Erythroblast (primary cell): ENCODE results near the gene KRT13.
"Not testable (repeated sequence)": the region's sequence is repeated elsewhere in the genome, so short reads cannot be mapped to it uniquely, and the experiment has no call there.

Experiments used
- DNase-seq, 2 experiments: peaks; one replicate each; lab custom pipeline; 2025; lab: John Stamatoyannopoulos, UW
- GATA1 ChIP-seq: IDR thresholded peaks from 2 replicates; pipeline ENCODE4 v1.6.1; 2011; ENCODE audit warnings: low read depth, mild to moderate bottlenecking, control low read depth, low read length, moderate library complexity
- POLR2A ChIP-seq: IDR thresholded peaks from 2 replicates; pipeline ENCODE4 v1.6.1; 2011; ENCODE audit warnings: mild to moderate bottlenecking, low read length

Gene KRT13

GRCh38 chr17:41544491-41544892 is 39.1 kb upstream of the KRT13 start:
- no peak for DNase-seq
- TF ChIP-seq POLR2A, result no peak

GRCh38 chr17:41542786-41543185 is 37.4 kb upstream of the KRT13 start:
- DNase-seq, result not testable (repeated sequence)

GRCh38 chr17:41542357-41542756 is 36.9 kb upstream of the KRT13 start:
- DNase-seq, result no peak
- no peak for TF ChIP-seq GATA1

GRCh38 chr17:41540921-41541625 is 35.7 kb upstream of the KRT13 start:
- no peak for TF ChIP-seq GATA1
- no peak for TF ChIP-seq POLR2A
- no peak for DNase-seq

GRCh38 chr17:41539979-41540701 is 34.7 kb upstream of the KRT13 start:
- DNase-seq, result no peak
- TF ChIP-seq POLR2A, result no peak
- no peak for TF ChIP-seq GATA1

GRCh38 chr17:41539071-41539492 is 33.7 kb upstream of the KRT13 start:
- no peak for DNase-seq
- no peak for TF ChIP-seq POLR2A
- no peak for TF ChIP-seq GATA1

GRCh38 chr17:41538565-41538991 is 33.2 kb upstream of the KRT13 start:
- DNase-seq, result no peak
- TF ChIP-seq GATA1 (no peak), POLR2A (no peak)

GRCh38 chr17:41537990-41538389 is 32.6 kb upstream of the KRT13 start:
- no peak for DNase-seq
- no peak for TF ChIP-seq GATA1
- TF ChIP-seq POLR2A, result no peak

GRCh38 chr17:41537614-41537954 is 32.2 kb upstream of the KRT13 start:
- TF ChIP-seq GATA1 (no peak), POLR2A (no peak)
- no peak for DNase-seq

GRCh38 chr17:41536741-41537613 is 31.6 kb upstream of the KRT13 start:
- no peak for TF ChIP-seq GATA1
- TF ChIP-seq POLR2A, result no peak
- DNase-seq, result no peak

GRCh38 chr17:41535764-41536481 is 30.5 kb upstream of the KRT13 start:
- TF ChIP-seq GATA1 (no peak), POLR2A (no peak)
- DNase-seq, result no peak

- TF ChIP-seq POLR2A, result no peak
- no peak for TF ChIP-seq GATA1
These were observed 29.6 kb upstream of the KRT13 start for GRCh38 chr17:41534899-41535546.

GRCh38 chr17:41533613-41534012 is 28.2 kb upstream of the KRT13 start:
- no peak for DNase-seq
- TF ChIP-seq GATA1 (no peak), POLR2A (no peak)

More at GRCh38 chr17:41534899-41535546, 29.6 kb upstream of the KRT13 start:
- DNase-seq, result no peak
